Tibial nerve (tissue), 4 donors: ENCODE data around the gene GOLPH3. TPM values are rescaled to one million over a fixed set of nuclear protein-coding genes. Genes with fewer than 3 reads are reported as not detected.

ENCODE experiments used
- DNase-seq, 2 donors: peaks; one replicate each; pipeline ENCODE4 v3.0.0-alpha.2; 2019; ENCODE audit warnings: low spot score in 2 of 2
- H3K27ac ChIP-seq, 4 donors: fragments of 200-600 bp; sonication (generic) in 3 of 4; one replicate each; pipeline ENCODE4 v1.5.1; 2017 to 2019; ENCODE audit warnings: mild to moderate bottlenecking in 1 of 4
- H3K27me3 ChIP-seq, 2 donors: fragments of 200-600 bp; sonication (generic) in 1 of 2; one replicate each; pipeline versions ENCODE4 v1.5.1 to v1.6.0; 2017 to 2019
- H3K36me3 ChIP-seq, 3 donors: fragments of 200-600 bp; sonication (generic); one replicate each; pipeline ENCODE4 v1.5.1; 2018 to 2019
- H3K4me1 ChIP-seq, 4 donors: fragments of 200-600 bp; sonication (generic) in 3 of 4; one replicate each; pipeline ENCODE4 v1.5.1; 2017 to 2019
- H3K4me3 ChIP-seq, 4 donors: fragments of 200-600 bp; sonication (generic) in 3 of 4; one replicate each; pipeline ENCODE4 v1.5.1; 2017 to 2019; ENCODE audit warnings: mild to moderate bottlenecking in 1 of 4, moderate library complexity in 1 of 4
- H3K9me3 ChIP-seq, 4 donors: fragments of 200-600 bp; sonication (generic) in 3 of 4; one replicate each; pipeline ENCODE4 v1.5.1; 2017 to 2019
- EP300 ChIP-seq, 2 donors: sonication (generic); formaldehyde crosslinking; IDR thresholded peaks; one replicate each; pipeline ENCODE4 v1.6.1; 2017; ENCODE audit warnings: antibody characterized with exemption in 2 of 2, mild to moderate bottlenecking in 1 of 2
- POLR2A ChIP-seq, 2 donors: fragments of 450-650 bp; IDR thresholded peaks; one replicate each; pipeline ENCODE4 v1.6.1; 2017; ENCODE audit warnings: antibody characterized with exemption in 2 of 2, mild to moderate bottlenecking in 2 of 2, moderate library complexity in 2 of 2
- WGBS, 2 donors: methylation state at CpG; one replicate each; pipeline ENCODE4 v1.1.5; 2018; 5-methylcytosine and 5-hydroxymethylcytosine counted together
- total RNA-seq, 4 donors: library from RNA; depleted of rRNA; stranded (reverse); fragments of >200 nt; gene quantifications; one replicate each; pipeline ENCODE4 v1.1.0, GENCODE V29; 2016
- TF ChIP-seq, protein P1 (sequence below), 5 experiments: fragments of 200-600 bp in 3 of 5; fragments of 450-650 bp in 2 of 5; sonication (generic) in 3 of 5; IDR thresholded peaks; one replicate each; pipeline ENCODE4 v1.5.1; 2016 to 2019; ENCODE audit warnings: antibody characterized with exemption in 5 of 5, mild to moderate bottlenecking in 3 of 5, moderate library complexity in 2 of 5

GOLPH3 gene
- total RNA-seq, 4 donors from 2014 or later: 90.6 to 115 (median 102) TPM

- TF ChIP-seq POLR2A (IDR thresholded peaks at IDR 0.05): no peak
- DNase-seq: no peak
Measured at GRCh38 chr5:32207355-32207634, 33.2 kb upstream of the GOLPH3 start.

GRCh38 chr5:32206509-32207354 is 32.6 kb upstream of the GOLPH3 start:
- Histone ChIP-seq H3K9me3 (no peaks in the 10 kb centered on the region), H3K27ac (no peak overlapping the region), H3K27me3 (no peaks in the 10 kb centered on the region), H3K36me3 (no peaks in the 10 kb centered on the region), H3K4me1 (peaks cover 0 to 18% (median under 1%) of the 10 kb centered on the region in 4 donors), H3K4me3 (no peak overlapping the region)
- WGBS, 2 donors: 88 to 90% methylated on average over 13 of the region's 13 CpGs
- TF ChIP-seq POLR2A (IDR thresholded peaks at IDR 0.05) (no peak), EP300 (IDR thresholded peaks at IDR 0.05) (no peak)
- TF ChIP-seq, protein P1, sequence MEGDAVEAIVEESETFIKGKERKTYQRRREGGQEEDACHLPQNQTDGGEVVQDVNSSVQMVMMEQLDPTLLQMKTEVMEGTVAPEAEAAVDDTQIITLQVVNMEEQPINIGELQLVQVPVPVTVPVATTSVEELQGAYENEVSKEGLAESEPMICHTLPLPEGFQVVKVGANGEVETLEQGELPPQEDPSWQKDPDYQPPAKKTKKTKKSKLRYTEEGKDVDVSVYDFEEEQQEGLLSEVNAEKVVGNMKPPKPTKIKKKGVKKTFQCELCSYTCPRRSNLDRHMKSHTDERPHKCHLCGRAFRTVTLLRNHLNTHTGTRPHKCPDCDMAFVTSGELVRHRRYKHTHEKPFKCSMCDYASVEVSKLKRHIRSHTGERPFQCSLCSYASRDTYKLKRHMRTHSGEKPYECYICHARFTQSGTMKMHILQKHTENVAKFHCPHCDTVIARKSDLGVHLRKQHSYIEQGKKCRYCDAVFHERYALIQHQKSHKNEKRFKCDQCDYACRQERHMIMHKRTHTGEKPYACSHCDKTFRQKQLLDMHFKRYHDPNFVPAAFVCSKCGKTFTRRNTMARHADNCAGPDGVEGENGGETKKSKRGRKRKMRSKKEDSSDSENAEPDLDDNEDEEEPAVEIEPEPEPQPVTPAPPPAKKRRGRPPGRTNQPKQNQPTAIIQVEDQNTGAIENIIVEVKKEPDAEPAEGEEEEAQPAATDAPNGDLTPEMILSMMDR (IDR thresholded peaks at IDR 0.05): no peak
- DNase-seq: no peak

More at GRCh38 chr5:32207355-32207634, 33.2 kb upstream of the GOLPH3 start:
- no peaks in the 10 kb centered on the region for H3K27me3 ChIP-seq
- no peak overlapping the region for H3K27ac ChIP-seq
- H3K9me3 ChIP-seq: no peaks in the 10 kb centered on the region
- H3K36me3 ChIP-seq: no peaks in the 10 kb centered on the region
- 96 to 100% methylated on average over 4 of the region's 4 CpGs for WGBS, 2 donors
- H3K4me3 ChIP-seq: no peak overlapping the region
- H3K4me1 ChIP-seq: peaks cover 0 to 18% (median 0%) of the 10 kb centered on the region in 4 donors

- Histone ChIP-seq H3K27ac (no peak overlapping the region), H3K4me3 (no peak overlapping the region), H3K36me3 (no peaks in the 10 kb centered on the region), H3K27me3 (no peaks in the 10 kb centered on the region), H3K9me3 (no peaks in the 10 kb centered on the region), H3K4me1 (peaks cover 0 to 25% (median 3%) of the 10 kb centered on the region in 4 donors)
- no peak for DNase-seq
- WGBS, 2 donors: 79 to 80% methylated on average over 5 of the region's 5 CpGs
- no peak for TF ChIP-seq EP300 (IDR thresholded peaks at IDR 0.05)
- TF ChIP-seq, protein P1 (IDR thresholded peaks at IDR 0.05): no peak
- TF ChIP-seq POLR2A (IDR thresholded peaks at IDR 0.05): no peak
Measured at GRCh38 chr5:32206053-32206452, 31.9 kb upstream of the GOLPH3 start.

DNA sequence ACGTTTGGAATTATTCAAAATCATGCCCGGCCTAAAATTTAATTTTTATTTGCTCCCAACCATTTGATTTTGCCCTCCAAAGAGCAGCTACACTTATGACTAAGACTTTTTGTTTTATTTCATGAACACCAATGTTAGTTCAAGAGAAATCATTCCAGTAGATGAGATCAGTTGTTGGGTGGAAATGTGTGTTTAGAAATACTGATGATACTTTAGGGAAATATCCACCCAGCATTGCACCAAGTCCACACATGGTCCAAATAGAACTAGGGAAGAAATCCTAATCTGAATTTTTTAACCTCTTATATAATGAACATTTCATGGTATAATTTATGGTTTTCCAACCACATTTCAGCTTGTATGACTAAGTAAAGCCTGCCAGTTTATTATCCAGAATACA is 28.3 kb upstream of the GOLPH3 start:
- TF ChIP-seq EP300 (IDR thresholded peaks at IDR 0.05) (peak in 1 of 2 donors; percentile 59), POLR2A (IDR thresholded peaks at IDR 0.05) (no peak)
- 46 to 68% methylated on average over 2 of the region's 2 CpGs for WGBS, 2 donors
- no peaks in the 10 kb centered on the region for H3K9me3 ChIP-seq
- no peak for DNase-seq
- peak overlapping the region in 2 of 4 donors; percentile 18 to 29 for H3K27ac ChIP-seq
- no peak overlapping the region for H3K4me3 ChIP-seq
- no peaks in the 10 kb centered on the region for H3K36me3 ChIP-seq
- no peaks in the 10 kb centered on the region for H3K27me3 ChIP-seq
- H3K4me1 ChIP-seq: peaks cover 0 to 26% (median 3%) of the 10 kb centered on the region in 4 donors

GRCh38 chr5:32201122-32201753 is 27.1 kb upstream of the GOLPH3 start:
- no peak for TF ChIP-seq POLR2A (IDR thresholded peaks at IDR 0.05)
- TF ChIP-seq EP300 (IDR thresholded peaks at IDR 0.05): peak in 1 of 2 donors; percentile 73
- H3K9me3 ChIP-seq: no peaks in the 10 kb centered on the region
- H3K36me3 ChIP-seq: no peaks in the 10 kb centered on the region
- H3K4me3 ChIP-seq: no peak overlapping the region
- DNase-seq: no peak
- no peaks in the 10 kb centered on the region for H3K27me3 ChIP-seq
- peak overlapping the region in 2 of 4 donors; percentile 14 to 50 for H3K27ac ChIP-seq
- 42 to 46% methylated on average over 3 of the region's 3 CpGs for WGBS, 2 donors
- peaks cover 0 to 26% (median 3%) of the 10 kb centered on the region in 4 donors for H3K4me1 ChIP-seq

GRCh38 chr5:32197032-32197431 is 22.9 kb upstream of the GOLPH3 start:
- H3K4me3 ChIP-seq: no peak overlapping the region
- TF ChIP-seq EP300 (IDR thresholded peaks at IDR 0.05) (no peak), POLR2A (IDR thresholded peaks at IDR 0.05) (no peak)
- TF ChIP-seq, protein P1 (IDR thresholded peaks at IDR 0.05): no peak
- WGBS, 2 donors: 74 to 86% methylated on average over 6 of the region's 6 CpGs
- H3K27ac ChIP-seq: no peak overlapping the region
- no peaks in the 10 kb centered on the region for H3K27me3 ChIP-seq
- peaks cover 0 to 21% (median 6%) of the 10 kb centered on the region in 4 donors for H3K4me1 ChIP-seq
- no peak for DNase-seq
- H3K9me3 ChIP-seq: no peaks in the 10 kb centered on the region
- H3K36me3 ChIP-seq: no peaks in the 10 kb centered on the region
